ENCODE measurements around the gene PDCD11. TPM values are rescaled to one million over a fixed set of nuclear protein-coding genes. Genes with fewer than 3 reads are reported as not detected.
A peak's percentile ranks its signal among the peaks of the same experiment; 100 is the strongest.

PDCD11 gene
- total RNA-seq, 1 donor = 33.9 TPM

- no peak for TF ChIP-seq CTCF (IDR thresholded peaks at IDR 0.05; ENCODE audit: insufficient read depth, low read length)
- H3K4me3 ChIP-seq (ENCODE audit: low read depth, low read length) = no peak within 1 kb of the TSS
- no peak for DNase-seq (ENCODE audit: low read depth)
Observed at GRCh38 chr10:103458720-103459119, 62.3 kb downstream of the PDCD11 start, which contains the start of gene CALHM1. TSS of gene CALHM1 (minus strand) at chr10:103458900. CDS start at chr10:103458751, 149 bp downstream.

- no peak overlapping the region for H3K4me3 ChIP-seq (ENCODE audit: low read depth, low read length)
- no peak for TF ChIP-seq CTCF (IDR thresholded peaks at IDR 0.05; ENCODE audit: insufficient read depth, low read length)
Observed at GRCh38 chr10:103459615-103460014, 63.2 kb downstream of the PDCD11 start.

GRCh38 chr10:103463499-103463898 lies 67.1 kb downstream of the PDCD11 start:
- TF ChIP-seq CTCF (IDR thresholded peaks at IDR 0.05; ENCODE audit: insufficient read depth, low read length) = no peak
- peak; percentile 28 for DNase-seq (ENCODE audit: low read depth)
- no peak overlapping the region for H3K4me3 ChIP-seq (ENCODE audit: low read depth, low read length)

More at GRCh38 chr10:103459615-103460014, 63.2 kb downstream of the PDCD11 start:
- no peak for DNase-seq (ENCODE audit: low read depth)

- DNase-seq (ENCODE audit: low read depth) = no peak
- TF ChIP-seq CTCF (IDR thresholded peaks at IDR 0.05; ENCODE audit: insufficient read depth, low read length) = no peak
- no peak overlapping the region for H3K4me3 ChIP-seq (ENCODE audit: low read depth, low read length)
Observed at GRCh38 chr10:103465411-103466179, 69.2 kb downstream of the PDCD11 start.

- no peak for DNase-seq (ENCODE audit: low read depth)
- no peak overlapping the region for H3K4me3 ChIP-seq (ENCODE audit: low read depth, low read length)
- TF ChIP-seq CTCF (IDR thresholded peaks at IDR 0.05; ENCODE audit: insufficient read depth, low read length) = no peak
Observed at GRCh38 chr10:103466734-103467133, 70.3 kb downstream of the PDCD11 start.

- no peak overlapping the region for H3K4me3 ChIP-seq (ENCODE audit: low read depth, low read length)
- no peak for DNase-seq (ENCODE audit: low read depth)
- TF ChIP-seq CTCF (IDR thresholded peaks at IDR 0.05; ENCODE audit: insufficient read depth, low read length) = no peak
Observed at GRCh38 chr10:103467406-103467805, 71.0 kb downstream of the PDCD11 start.
